Astrocyte (in vitro differentiated cells and primary cell): ENCODE results near the gene SSX1.
"Not testable (repeated sequence)": the region's sequence is repeated elsewhere in the genome, so short reads cannot be mapped to it uniquely, and the experiment has no call there.

Experiments used
- CTCF ChIP-seq: IDR thresholded peaks from 2 replicates; pipeline ENCODE4 v1.5.1; 2011; ENCODE audit warnings: low read depth, mild to moderate bottlenecking, inconsistent platforms, low read length, moderate library complexity; ENCODE audit not compliant: insufficient read depth
- EZH2 ChIP-seq: IDR thresholded peaks from 2 replicates; pipeline ENCODE4 v1.6.1; 2012; ENCODE audit warnings: mild to moderate bottlenecking, low read length, inconsistent platforms; ENCODE audit not compliant: insufficient read depth

- not testable (repeated sequence) for TF ChIP-seq CTCF, EZH2
These were observed 31.0 kb upstream of the SSX1 start for GRCh38 chrX:48224196-48224595.
